Small intestine (tissue), 7 donors: Measurements from ENCODE around the gene SUB1. TPM values are rescaled to one million over a fixed set of nuclear protein-coding genes. Genes with fewer than 3 reads are reported as not detected.
"Not testable (repeated sequence)": the region's sequence is repeated elsewhere in the genome, so short reads cannot be mapped to it uniquely, and the experiment has no call there.

ENCODE experiments used
- DNase-seq, 2 donors: peaks; one replicate each; pipeline versions ENCODE4 v3.0.0 to v3.0.0-alpha.2; 2013
- FAIRE-seq: peaks from 2 replicates; lab custom pipeline; 2012; peaks lifted over from hg19 to GRCh38; lab: Jason Lieb, UNC
- H3K27ac ChIP-seq, 3 donors: one replicate each; pipeline ENCODE4 v1.5.1; 2013; ENCODE audit warnings: low read length in 2 of 3, mild to moderate bottlenecking in 2 of 3, control low read depth in 1 of 3, inconsistent platforms in 1 of 3, low read depth in 1 of 3, moderate library complexity in 1 of 3
- H3K27me3 ChIP-seq, 3 donors: one replicate each; pipeline ENCODE4 v1.6.1; 2013; ENCODE audit warnings: low read length in 3 of 3, inconsistent platforms in 1 of 3; ENCODE audit not compliant: control insufficient read depth in 3 of 3, insufficient read depth in 3 of 3
- H3K36me3 ChIP-seq, 3 donors: one replicate each; pipeline ENCODE4 v1.6.1; 2013; ENCODE audit warnings: low read length in 3 of 3, inconsistent platforms in 1 of 3, low read depth in 1 of 3, mild to moderate bottlenecking in 1 of 3, moderate library complexity in 1 of 3; ENCODE audit not compliant: control insufficient read depth in 3 of 3, insufficient read depth in 2 of 3
- H3K4me1 ChIP-seq, 3 donors: one replicate each; pipeline ENCODE4 v1.6.1; 2013; ENCODE audit warnings: low read length in 2 of 3, inconsistent platforms in 1 of 3, low read depth in 1 of 3, mild to moderate bottlenecking in 1 of 3, moderate library complexity in 1 of 3; ENCODE audit not compliant: control insufficient read depth in 3 of 3, insufficient read depth in 2 of 3
- H3K4me3 ChIP-seq, 3 donors: one replicate each; pipeline ENCODE4 v1.5.1; 2013; ENCODE audit warnings: low read length in 3 of 3, control low read depth in 1 of 3, inconsistent platforms in 1 of 3, low read depth in 1 of 3, mild to moderate bottlenecking in 1 of 3, moderate library complexity in 1 of 3
- H3K9me3 ChIP-seq, 2 donors: one replicate each; pipeline ENCODE4 v1.6.1; 2013; ENCODE audit warnings: low read depth in 1 of 2, low read length in 1 of 2; ENCODE audit not compliant: control insufficient read depth in 2 of 2, insufficient read depth in 1 of 2
- WGBS, 3 donors: extraction: QIAGEN DNeasy Blood & Tissue Kit; methylation state at CpG; one replicate each; pipeline ENCODE4 v1.1.7; 2013; 5-methylcytosine and 5-hydroxymethylcytosine counted together
- polyA plus RNA-seq, 4 donors: library from polyadenylated mRNA; stranded (reverse) in 3 of 4; unstranded in 1 of 4; fragments of 200-250 nt in 3 of 4; fragments of 120-200 nt in 1 of 4; gene quantifications; one replicate each; pipeline versions ENCODE4 v1.2.1 to v1.2.3, GENCODE V29; 2013
- donor health status: healthy with polysubstance abuse.
- donor health status: control.
- donor health status: control.
- donor health status: Bipolar disorder and iron deficiency.
- donor health status: healthy.

The SUB1 gene
- polyA plus RNA-seq, 4 donors, result 113 to 226 (median 175) TPM

- FAIRE-seq, result no peak
- Histone ChIP-seq H3K4me3 (no peak overlapping the region), H3K27me3 (no peaks in the 10 kb centered on the region), H3K27ac (no peak overlapping the region), H3K9me3 (peaks cover 0 to 13% of the 10 kb centered on the region in 2 donors), H3K36me3 (no peaks in the 10 kb centered on the region), H3K4me1 (peaks cover 0 to 4% (median 0%) of the 10 kb centered on the region in 3 donors)
- WGBS, 3 donors, result 59 to 67% (median 66%) methylated on average over 1 of the region's 1 CpG
- no peak for DNase-seq
Measured at GRCh38 chr5:32571128-32571527, 14.2 kb upstream of the SUB1 start.

- FAIRE-seq, result no peak
- no peaks in the 10 kb centered on the region for H3K27me3 ChIP-seq
Measured at GRCh38 chr5:32572778-32573480, 12.4 kb upstream of the SUB1 start.

GRCh38 chr5:32573481-32573854 is 11.9 kb upstream of the SUB1 start:
- H3K36me3 ChIP-seq, H3K27ac ChIP-seq, H3K4me3 ChIP-seq, H3K9me3 ChIP-seq, FAIRE-seq, DNase-seq, H3K27me3 ChIP-seq, H3K4me1 ChIP-seq: not testable (repeated sequence)
- WGBS, 3 donors, result 90 to 97% (median 91%) methylated on average over 3 of the region's 3 CpGs

More at GRCh38 chr5:32572778-32573480, 12.4 kb upstream of the SUB1 start:
- Histone ChIP-seq H3K4me3 (no peak overlapping the region), H3K36me3 (no peaks in the 10 kb centered on the region), H3K4me1 (peaks cover 0 to 4% (median 0%) of the 10 kb centered on the region in 3 donors), H3K9me3 (peaks cover 0 to 5% of the 10 kb centered on the region in 2 donors), H3K27ac (peak overlapping the region in 1 of 3 donors; percentile 18)
- no peak for DNase-seq
- WGBS, 3 donors, result 71 to 75% (median 75%) methylated on average over 8 of the region's 8 CpGs

- 29 to 70% (median 46%) methylated on average over 3 of the region's 3 CpGs for WGBS, 3 donors
- DNase-seq, result peak in 1 of 2 donors; percentile 65
- Histone ChIP-seq H3K9me3 (peaks cover 0 to 5% of the 10 kb centered on the region in 2 donors), H3K4me1 (peaks cover 0 to 4% (median 0%) of the 10 kb centered on the region in 3 donors), H3K27me3 (no peaks in the 10 kb centered on the region), H3K36me3 (no peaks in the 10 kb centered on the region), H3K27ac (peak overlapping the region in 1 of 3 donors; percentile 4), H3K4me3 (no peak overlapping the region)
- FAIRE-seq, result no peak
Measured at GRCh38 chr5:32574540-32575175, 10.7 kb upstream of the SUB1 start.

- Histone ChIP-seq H3K27ac (no peak overlapping the region), H3K9me3 (peaks cover 0 to 8% of the 10 kb centered on the region in 2 donors), H3K27me3 (no peaks in the 10 kb centered on the region), H3K36me3 (no peaks in the 10 kb centered on the region), H3K4me3 (no peak overlapping the region), H3K4me1 (peaks cover 0 to 7% (median 0%) of the 10 kb centered on the region in 3 donors)
- no peak for DNase-seq
- FAIRE-seq, result no peak
- whole genome bisulfite sequencing, 3 donors, result 88 to 93% (median 93%) methylated on average over 3 of the region's 3 CpGs
Measured at GRCh38 chr5:32578363-32578762, 7.0 kb upstream of the SUB1 start.

GRCh38 chr5:32578764-32579163 is 6.6 kb upstream of the SUB1 start:
- H3K9me3 ChIP-seq, result peaks cover 0 to 11% of the 10 kb centered on the region in 2 donors
- H3K36me3 ChIP-seq, result no peaks in the 10 kb centered on the region
- DNase-seq (no peak), FAIRE-seq (no peak)
- H3K4me3 ChIP-seq, result no peak overlapping the region
- H3K27me3 ChIP-seq, result no peaks in the 10 kb centered on the region
- 93 to 99% (median 99%) methylated on average over 3 of the region's 3 CpGs for WGBS, 3 donors
- H3K27ac ChIP-seq, result no peak overlapping the region
- peaks cover 0 to 7% (median 0%) of the 10 kb centered on the region in 3 donors for H3K4me1 ChIP-seq

- Histone ChIP-seq H3K27ac (no peak overlapping the region), H3K9me3 (peaks cover 0 to 20% of the 10 kb centered on the region in 2 donors), H3K36me3 (no peaks in the 10 kb centered on the region), H3K27me3 (no peaks in the 10 kb centered on the region), H3K4me3 (no peak overlapping the region), H3K4me1 (peaks cover 0 to 3% (median 0%) of the 10 kb centered on the region in 3 donors)
- DNase-seq (no peak), FAIRE-seq (no peak)
- 74 to 83% (median 80%) methylated on average over 12 of the region's 12 CpGs for WGBS, 3 donors
Measured at GRCh38 chr5:32581010-32581785, 4.2 kb upstream of the SUB1 start.

GRCh38 chr5:32583582-32584232 is 1.6 kb upstream of the SUB1 start:
- Histone ChIP-seq H3K27me3 (no peaks in the 10 kb centered on the region), H3K27ac (peak overlapping the region in 1 of 3 donors; percentile 17), H3K9me3 (peaks cover 0 to 20% of the 10 kb centered on the region in 2 donors), H3K36me3 (peaks cover 0 to 3% (median 0%) of the 10 kb centered on the region in 3 donors), H3K4me1 (peaks cover 0 to 11% (median 4%) of the 10 kb centered on the region in 3 donors), H3K4me3 (no peak overlapping the region)
- DNase-seq (peak in 1 of 2 donors; percentile 17), FAIRE-seq (no peak)
- 71 to 86% (median 78%) methylated on average over 16 of the region's 16 CpGs for WGBS, 3 donors
